Hypothalamus (tissue), 51 donors: Measurements from ENCODE around the gene RANBP3.
"Not testable (repeated sequence)": the region's sequence is repeated elsewhere in the genome, so short reads cannot be mapped to it uniquely, and the experiment has no call there.

Experiments used
- DNase-seq, 51 donors: peaks; one replicate each; lab custom pipeline; 2025; lab: John Stamatoyannopoulos, UW

RANBP3 gene

GRCh38 chr19:5967994-5968430 lies 9.9 kb downstream of the RANBP3 start:
- peak in 42 of 51 donors; percentile 23 to 80 (median 58) for DNase-seq

- DNase-seq, result no peak
Observed at GRCh38 chr19:5967571-5967970, 10.4 kb downstream of the RANBP3 start.

- no peak for DNase-seq
Observed at GRCh38 chr19:5966941-5967340, 11.0 kb downstream of the RANBP3 start.

- peak in 1 of 51 donors; percentile 13 for DNase-seq
Observed at GRCh38 chr19:5966215-5966614, 11.7 kb downstream of the RANBP3 start.

- DNase-seq, result no peak
Observed at GRCh38 chr19:5964816-5965565, 12.9 kb downstream of the RANBP3 start.

- DNase-seq, result no peak
Observed at GRCh38 chr19:5963855-5964254, 14.1 kb downstream of the RANBP3 start.

- not testable (repeated sequence) for DNase-seq
Observed at GRCh38 chr19:5963259-5963658, 14.7 kb downstream of the RANBP3 start.

- DNase-seq, result peak in 20 of 51 donors; percentile 8 to 65 (median 31)
Observed at GRCh38 chr19:5961969-5962945, 15.7 kb downstream of the RANBP3 start.

- not testable (repeated sequence) for DNase-seq
Observed at GRCh38 chr19:5961641-5961968, 16.3 kb downstream of the RANBP3 start.

GRCh38 chr19:5960005-5961001 lies 17.6 kb downstream of the RANBP3 start:
- DNase-seq, result peak in 13 of 51 donors; percentile 10 to 75 (median 26)

GRCh38 chr19:5959260-5960004 lies 18.5 kb downstream of the RANBP3 start:
- DNase-seq, result no peak

- no peak for DNase-seq
Observed at GRCh38 chr19:5958851-5959122, 19.2 kb downstream of the RANBP3 start.

GRCh38 chr19:5958074-5958850 lies 19.7 kb downstream of the RANBP3 start:
- no peak for DNase-seq

- DNase-seq, result no peak
Observed at GRCh38 chr19:5957170-5957569, 20.8 kb downstream of the RANBP3 start.

GRCh38 chr19:5956728-5957127 lies 21.2 kb downstream of the RANBP3 start:
- no peak for DNase-seq

- no peak for DNase-seq
Observed at GRCh38 chr19:5956323-5956722, 21.6 kb downstream of the RANBP3 start.

- DNase-seq, result no peak
Observed at GRCh38 chr19:5955636-5955935, 22.4 kb downstream of the RANBP3 start.

- DNase-seq, result no peak
Observed at GRCh38 chr19:5954293-5954692, 23.6 kb downstream of the RANBP3 start.

GRCh38 chr19:5953680-5954213 lies 24.2 kb downstream of the RANBP3 start:
- DNase-seq, result peak in 4 of 51 donors; percentile 13 to 45 (median 22)
